Mammary epithelial cell (primary cell): Measurements from ENCODE around the gene HSPA12B.

ENCODE experiments used
- CTCF ChIP-seq, 2 donors: IDR thresholded peaks in 1 of 2; conservative IDR thresholded peaks in 1 of 2; 2 replicates each; pipeline ENCODE4 v1.5.1; 2011 to 2012; ENCODE audit warnings: inconsistent platforms in 2 of 2, low read length in 2 of 2, mild to moderate bottlenecking in 2 of 2, control low read depth in 1 of 2, low read depth in 1 of 2; ENCODE audit not compliant: insufficient read depth in 1 of 2; ENCODE audit errors: extremely low read depth in 1 of 2
- EZH2 ChIP-seq: IDR thresholded peaks from 2 replicates; pipeline ENCODE4 v1.6.1; 2012; ENCODE audit warnings: low read length, inconsistent platforms, borderline replicate concordance

GRCh38 chr20:3767110-3767426 lies 34.6 kb downstream of the HSPA12B start:
- no peak for TF ChIP-seq CTCF (conservative IDR thresholded peaks at IDR 0.05 in 1 of 2, IDR thresholded peaks at IDR 0.05 in 1 of 2; ENCODE audit: extremely low read depth in 1 of 2, insufficient read depth in 1 of 2, low read depth in 1 of 2, low read length in 2 of 2)
- TF ChIP-seq EZH2 = no peak
